C4-2B (cell line): ENCODE measurements around the gene PFN3.

ENCODE experiments used
- CTCF ChIP-seq: fragments of 450-650 bp; conservative IDR thresholded peaks from 2 replicates; pipeline ENCODE4 v1.5.1; 2017; ENCODE audit warnings: mild to moderate bottlenecking
- ZFX ChIP-seq: fragments of 450-650 bp; IDR thresholded peaks from 2 replicates; pipeline ENCODE4 v1.6.1; 2017

DNA sequence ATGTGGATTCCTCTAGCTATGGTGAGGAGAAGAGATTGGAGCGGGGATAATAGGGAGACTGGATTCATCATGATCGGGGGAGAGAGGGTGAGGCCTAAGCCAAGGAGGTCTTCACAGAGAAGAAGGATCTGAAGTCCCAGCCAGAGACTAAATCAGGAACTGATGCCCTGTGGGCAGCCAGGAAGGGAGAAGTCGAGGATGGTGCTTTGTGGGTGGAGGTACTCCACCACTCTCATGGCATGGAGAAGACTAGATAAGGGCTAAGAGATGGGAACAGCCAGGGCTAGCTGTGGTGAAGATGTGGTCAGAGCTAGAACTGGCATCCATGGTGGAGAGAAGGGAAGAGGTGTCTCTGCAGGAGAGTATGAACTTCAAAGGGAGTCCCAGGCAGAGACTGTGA lies 45.8 kb downstream of the PFN3 start:
- no peak for TF ChIP-seq CTCF
- TF ChIP-seq ZFX, result no peak
